OCI-LY1 (cell line): Measurements from ENCODE around the gene UTRN.
A peak's percentile ranks its signal among the peaks of the same experiment; 100 is the strongest.

ENCODE experiments used
- H2AFZ ChIP-seq: fragments of 200-600 bp; sonication (generic), shearing (Covaris generic); 2 replicates; pipeline ENCODE4 v1.6.0; 2014; ENCODE audit warnings: antibody characterized with exemption, mild to moderate bottlenecking, low read length
- H3F3A ChIP-seq: fragments of 200-600 bp; sonication (generic), shearing (Covaris generic); 2 replicates; pipeline ENCODE4 v1.6.0; 2014; ENCODE audit warnings: mild to moderate bottlenecking, antibody characterized with exemption, low read length, moderate library complexity; ENCODE audit not compliant: insufficient read depth
- H3K27ac ChIP-seq: fragments of 200-600 bp; sonication (generic); 2 replicates; pipeline ENCODE4 v1.5.1; 2014; ENCODE audit warnings: low read length, mixed run types, mild to moderate bottlenecking, low read depth; ENCODE audit not compliant: poor library complexity, severe bottlenecking
- H3K27me3 ChIP-seq: fragments of 200-600 bp; sonication (generic); 2 replicates; pipeline ENCODE4 v1.6.0; 2014; ENCODE audit warnings: antibody characterized with exemption, mild to moderate bottlenecking, low read length, moderate library complexity; ENCODE audit not compliant: insufficient read depth
- H3K36me3 ChIP-seq: fragments of 200-600 bp; sonication (generic); 2 replicates; pipeline ENCODE4 v1.6.1; 2014; ENCODE audit warnings: mild to moderate bottlenecking, antibody characterized with exemption, low read length, moderate library complexity, mixed read lengths; ENCODE audit not compliant: insufficient read depth
- H3K4me1 ChIP-seq: fragments of 200-600 bp; sonication (generic); 2 replicates; pipeline ENCODE4 v1.5.1; 2014; ENCODE audit warnings: mild to moderate bottlenecking, low read length, moderate library complexity; ENCODE audit not compliant: insufficient read depth, severe bottlenecking
- H3K4me2 ChIP-seq: fragments of 200-600 bp; sonication (generic), shearing (Covaris generic); 2 replicates; pipeline ENCODE4 v1.6.1; 2014; ENCODE audit warnings: low read length
- H3K4me3 ChIP-seq: fragments of 200-600 bp; sonication (generic); 2 replicates; pipeline ENCODE4 v1.5.1; 2014; ENCODE audit warnings: low read length, low read depth, mild to moderate bottlenecking, mixed read lengths; ENCODE audit not compliant: poor library complexity, severe bottlenecking
- H3K79me2 ChIP-seq: fragments of 200-600 bp; shearing (Covaris generic); 2 replicates; pipeline ENCODE4 v1.6.1; 2016; ENCODE audit warnings: mixed run types, low read length, mixed read lengths; ENCODE audit not compliant: insufficient read depth
- H3K9ac ChIP-seq: fragments of 200-600 bp; sonication (generic), shearing (Covaris generic); 2 replicates; pipeline ENCODE4 v1.6.1; 2014; ENCODE audit warnings: mild to moderate bottlenecking, low read length, mixed read lengths
- H3K9me2 ChIP-seq: fragments of 200-600 bp; sonication (generic), shearing (Covaris generic); 2 replicates; pipeline ENCODE4 v1.6.1; 2014; ENCODE audit warnings: low read depth, mild to moderate bottlenecking, low read length, mixed read lengths
- H3K9me3 ChIP-seq: fragments of 200-600 bp; shearing (Covaris generic); 2 replicates; pipeline ENCODE4 v1.6.1; 2014; ENCODE audit warnings: low read length, mixed read lengths
- H4K20me1 ChIP-seq: fragments of 200-600 bp; sonication (generic), shearing (Covaris generic); 2 replicates; pipeline ENCODE4 v1.6.0; 2016; ENCODE audit warnings: mild to moderate bottlenecking, low read length; ENCODE audit not compliant: insufficient read depth
- CTCF ChIP-seq: fragments of 200-600 bp; sonication (generic), shearing (Covaris generic); IDR thresholded peaks from 2 replicates; pipeline ENCODE4 v1.5.1; 2017; ENCODE audit warnings: mild to moderate bottlenecking, antibody characterized with exemption, low read length, moderate library complexity, mixed read lengths
- EZH2 ChIP-seq: fragments of 200-600 bp; sonication (generic), shearing (Covaris generic); IDR thresholded peaks from 2 replicates; pipeline ENCODE4 v1.8.0; 2017; ENCODE audit warnings: borderline replicate concordance, mixed run types, mild to moderate bottlenecking, antibody characterized with exemption, low read length, moderate library complexity, mixed read lengths

Gene UTRN

DNA sequence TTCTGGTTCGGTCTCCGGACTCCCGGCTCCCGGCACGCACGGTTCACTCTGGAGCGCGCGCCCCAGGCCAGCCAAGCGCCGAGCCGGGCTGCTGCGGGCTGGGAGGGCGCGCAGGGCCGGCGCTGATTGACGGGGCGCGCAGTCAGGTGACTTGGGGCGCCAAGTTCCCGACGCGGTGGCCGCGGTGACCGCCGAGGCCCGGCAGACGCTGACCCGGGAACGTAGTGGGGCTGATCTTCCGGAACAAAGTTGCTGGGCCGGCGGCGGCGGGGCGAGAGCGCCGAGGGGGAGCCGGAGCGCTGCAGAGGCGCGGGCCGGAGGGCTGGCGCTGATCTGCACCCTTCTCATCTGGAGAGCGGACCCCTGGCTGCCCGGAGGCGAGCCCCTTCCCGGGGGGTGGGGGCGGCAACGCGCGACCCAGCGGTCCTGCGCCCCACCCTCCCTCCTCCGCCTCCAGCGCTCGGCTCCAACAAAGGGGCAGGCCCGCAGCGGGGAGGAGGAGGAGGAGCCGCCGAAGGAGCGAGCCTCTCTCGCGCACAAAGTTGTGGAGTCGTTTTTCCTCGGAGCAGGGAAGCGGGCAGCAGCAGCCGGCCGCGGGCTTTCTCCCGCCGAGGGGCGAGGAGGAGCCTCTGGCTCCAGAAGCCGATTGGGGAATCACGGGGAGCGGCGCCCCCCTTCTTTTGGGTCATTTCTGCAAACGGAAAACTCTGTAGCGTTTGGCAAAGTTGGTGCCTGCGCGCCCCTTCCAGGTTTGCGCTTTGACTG is at the start of gene UTRN:
TSS of gene UTRN (plus strand) at position 553 of the 765 bp plus-strand sequence. CDS start 6,494 bp downstream, outside the sequence.
- Histone ChIP-seq H3K4me3 (peak within 1 kb of the TSS; percentile 42), H3K9me3 (no peaks in the 10 kb centered on the region), H3K36me3 (no peaks in the 10 kb centered on the region), H3K79me2 (no peaks in the 10 kb centered on the region), H4K20me1 (no peaks in the 10 kb centered on the region), H3K27ac (no peak within 1 kb of the TSS), H3K4me2 (peak within 1 kb of the TSS; percentile 22), H3K27me3 (no peaks in the 10 kb centered on the region), H3K9me2 (no peaks in the 10 kb centered on the region), H3K4me1 (no peaks in the 10 kb centered on the region), H3F3A (no peaks in the 10 kb centered on the region), H3K9ac (no peak within 1 kb of the TSS), H2AFZ (no peak within 1 kb of the TSS)
- TF ChIP-seq CTCF (no peak), EZH2 (no peak)

GRCh38 chr6:144244688-144245087 is 40.4 kb upstream of the UTRN start:
- no peaks in the 10 kb centered on the region for H3K36me3 ChIP-seq
- H3K9ac ChIP-seq = no peak overlapping the region
- no peak overlapping the region for H2AFZ ChIP-seq

DNA sequence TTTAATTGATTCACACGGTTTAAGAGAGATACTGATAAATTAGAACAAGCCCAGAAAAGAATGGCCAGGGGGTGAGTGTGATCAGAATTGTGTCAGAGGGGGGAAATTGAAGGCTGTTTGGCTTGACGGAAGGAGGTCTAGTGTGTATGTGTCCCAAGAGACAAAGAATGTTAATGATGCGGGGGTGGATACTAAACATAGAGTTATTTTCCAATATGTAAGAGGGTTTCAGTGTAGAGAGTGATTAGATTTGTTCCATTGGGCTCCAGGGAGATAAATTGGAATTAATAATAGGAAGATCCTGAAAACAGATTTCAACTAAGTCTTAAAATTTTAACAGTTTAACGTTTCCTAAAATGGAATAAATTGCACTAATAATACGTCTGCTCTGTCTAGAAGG is 38.1 kb upstream of the UTRN start:
- Histone ChIP-seq H3K36me3 (no peaks in the 10 kb centered on the region), H3K27me3 (no peaks in the 10 kb centered on the region), H3K79me2 (no peaks in the 10 kb centered on the region), H3K4me3 (no peak overlapping the region), H4K20me1 (no peaks in the 10 kb centered on the region), H2AFZ (no peak overlapping the region), H3K27ac (no peak overlapping the region), H3F3A (no peaks in the 10 kb centered on the region), H3K9ac (no peak overlapping the region), H3K9me2 (no peaks in the 10 kb centered on the region), H3K4me2 (no peak overlapping the region), H3K9me3 (no peaks in the 10 kb centered on the region), H3K4me1 (no peaks in the 10 kb centered on the region)
- TF ChIP-seq EZH2 (no peak), CTCF (no peak)

More at GRCh38 chr6:144244688-144245087, 40.4 kb upstream of the UTRN start:
- Histone ChIP-seq H3K27me3 (no peaks in the 10 kb centered on the region), H4K20me1 (no peaks in the 10 kb centered on the region), H3K4me3 (no peak overlapping the region), H3F3A (no peaks in the 10 kb centered on the region), H3K79me2 (no peaks in the 10 kb centered on the region), H3K4me2 (no peak overlapping the region), H3K4me1 (no peaks in the 10 kb centered on the region), H3K9me3 (no peaks in the 10 kb centered on the region), H3K9me2 (no peaks in the 10 kb centered on the region), H3K27ac (no peak overlapping the region)
- no peak for TF ChIP-seq EZH2

DNA sequence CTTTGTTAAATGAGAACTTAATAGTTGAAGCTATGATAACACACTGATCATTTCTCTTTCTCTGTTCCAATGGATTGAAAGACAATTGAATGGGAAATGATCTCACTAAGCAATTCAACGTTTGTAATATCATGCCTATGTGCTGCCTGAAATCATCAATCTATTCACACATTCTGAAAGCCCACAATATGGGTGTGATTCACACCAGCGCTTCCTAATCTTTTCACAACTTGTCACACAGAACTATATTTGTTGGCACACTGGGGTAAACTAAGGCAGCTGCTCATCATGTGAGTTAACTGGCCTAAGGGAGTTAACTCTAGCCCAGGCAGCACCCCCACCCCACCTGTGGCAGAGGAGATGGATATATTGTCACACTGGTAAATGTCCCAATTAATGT is 37.1 kb upstream of the UTRN start:
- no peak overlapping the region for H2AFZ ChIP-seq
- no peak overlapping the region for H3K4me3 ChIP-seq
- H3K79me2 ChIP-seq = no peaks in the 10 kb centered on the region
- TF ChIP-seq CTCF = no peak
- no peak for TF ChIP-seq EZH2
- H3K27ac ChIP-seq = no peak overlapping the region
- H3K4me1 ChIP-seq = no peaks in the 10 kb centered on the region
- H3K36me3 ChIP-seq = no peaks in the 10 kb centered on the region
- no peaks in the 10 kb centered on the region for H3K9me3 ChIP-seq
- no peaks in the 10 kb centered on the region for H3K27me3 ChIP-seq
- H3K9ac ChIP-seq = no peak overlapping the region
- no peaks in the 10 kb centered on the region for H3K9me2 ChIP-seq
- no peaks in the 10 kb centered on the region for H3F3A ChIP-seq
- no peak overlapping the region for H3K4me2 ChIP-seq
- H4K20me1 ChIP-seq = no peaks in the 10 kb centered on the region
